Mesendoderm (in vitro differentiated cells): ENCODE measurements around the gene NFKBIZ.

Source experiments
- DNase-seq: peaks from one replicate; pipeline ENCODE4 v3.0.0; 2013
- H2AK5ac ChIP-seq: 2 replicates; pipeline ENCODE4 v1.6.1; 2013; ENCODE audit warnings: low read length, inconsistent platforms
- H2BK120ac ChIP-seq: 2 replicates; pipeline ENCODE4 v1.6.1; 2013; ENCODE audit warnings: low read depth, mild to moderate bottlenecking, low read length, moderate library complexity, mixed read lengths
- H2BK15ac ChIP-seq: replicated peaks from 2 replicates; pipeline ENCODE4 v1.6.1; 2013; ENCODE audit warnings: low read depth, mild to moderate bottlenecking, moderate library complexity
- H2BK5ac ChIP-seq: 2 replicates; pipeline ENCODE4 v1.6.1; 2013; ENCODE audit warnings: low read length, inconsistent platforms
- H3K18ac ChIP-seq: 2 replicates; pipeline ENCODE4 v1.6.1; 2013; ENCODE audit warnings: mild to moderate bottlenecking, low read length, mixed read lengths
- H3K23ac ChIP-seq: one replicate; pipeline ENCODE4 v1.6.1; 2013; ENCODE audit warnings: low read length
- H3K27ac ChIP-seq: 2 replicates; pipeline ENCODE4 v1.5.1; 2013; ENCODE audit warnings: low read depth, mild to moderate bottlenecking, inconsistent platforms, low read length, moderate library complexity
- H3K27me3 ChIP-seq: 2 replicates; pipeline ENCODE4 v1.6.1; 2013; ENCODE audit warnings: low read length, control low read depth, mild to moderate bottlenecking, inconsistent platforms; ENCODE audit not compliant: insufficient read depth, poor library complexity
- H3K36me3 ChIP-seq: 2 replicates; pipeline ENCODE4 v1.6.1; 2013; ENCODE audit warnings: low read length, inconsistent platforms; ENCODE audit not compliant: control insufficient read depth, insufficient read depth
- H3K4ac ChIP-seq: one replicate; pipeline ENCODE4 v1.6.1; 2013; ENCODE audit warnings: low read depth, mild to moderate bottlenecking, low read length, moderate library complexity
- H3K4me1 ChIP-seq: 2 replicates; pipeline ENCODE4 v1.6.1; 2013; ENCODE audit warnings: low read depth, low read length, inconsistent platforms; ENCODE audit not compliant: control insufficient read depth
- H3K4me2 ChIP-seq: 2 replicates; pipeline ENCODE4 v1.6.1; 2013; ENCODE audit warnings: low read length
- H3K4me3 ChIP-seq: 2 replicates; pipeline ENCODE4 v1.5.1; 2013; ENCODE audit warnings: mild to moderate bottlenecking, low read length
- H3K56ac ChIP-seq: one replicate; pipeline ENCODE4 v1.6.1; 2013; ENCODE audit warnings: low read length
- H3K79me1 ChIP-seq: 2 replicates; pipeline ENCODE4 v1.6.1; 2013; ENCODE audit warnings: low read length, inconsistent platforms
- H3K79me2 ChIP-seq: 2 replicates; pipeline ENCODE4 v1.6.1; 2013; ENCODE audit warnings: mild to moderate bottlenecking, low read length; ENCODE audit not compliant: control insufficient read depth, insufficient read depth
- H3K9ac ChIP-seq: 2 replicates; pipeline ENCODE4 v1.6.1; 2013; ENCODE audit warnings: low read length, inconsistent platforms
- H4K5ac ChIP-seq: one replicate; pipeline ENCODE4 v1.6.1; 2013; ENCODE audit warnings: low read length
- H4K8ac ChIP-seq: one replicate; pipeline ENCODE4 v1.6.1; 2013; ENCODE audit warnings: low read depth, mild to moderate bottlenecking, control low read depth, low read length, moderate library complexity
- WGBS: extraction: QIAGEN DNeasy Blood & Tissue Kit; methylation state at CpG from one replicate; pipeline ENCODE4 v1.1.7; 2013; ENCODE audit warnings: low lambda C conversion rate, missing lambda C conversion rate; ENCODE audit not compliant: insufficient coverage; ENCODE audit errors: extremely low coverage; 5-methylcytosine and 5-hydroxymethylcytosine counted together

The NFKBIZ gene

DNA sequence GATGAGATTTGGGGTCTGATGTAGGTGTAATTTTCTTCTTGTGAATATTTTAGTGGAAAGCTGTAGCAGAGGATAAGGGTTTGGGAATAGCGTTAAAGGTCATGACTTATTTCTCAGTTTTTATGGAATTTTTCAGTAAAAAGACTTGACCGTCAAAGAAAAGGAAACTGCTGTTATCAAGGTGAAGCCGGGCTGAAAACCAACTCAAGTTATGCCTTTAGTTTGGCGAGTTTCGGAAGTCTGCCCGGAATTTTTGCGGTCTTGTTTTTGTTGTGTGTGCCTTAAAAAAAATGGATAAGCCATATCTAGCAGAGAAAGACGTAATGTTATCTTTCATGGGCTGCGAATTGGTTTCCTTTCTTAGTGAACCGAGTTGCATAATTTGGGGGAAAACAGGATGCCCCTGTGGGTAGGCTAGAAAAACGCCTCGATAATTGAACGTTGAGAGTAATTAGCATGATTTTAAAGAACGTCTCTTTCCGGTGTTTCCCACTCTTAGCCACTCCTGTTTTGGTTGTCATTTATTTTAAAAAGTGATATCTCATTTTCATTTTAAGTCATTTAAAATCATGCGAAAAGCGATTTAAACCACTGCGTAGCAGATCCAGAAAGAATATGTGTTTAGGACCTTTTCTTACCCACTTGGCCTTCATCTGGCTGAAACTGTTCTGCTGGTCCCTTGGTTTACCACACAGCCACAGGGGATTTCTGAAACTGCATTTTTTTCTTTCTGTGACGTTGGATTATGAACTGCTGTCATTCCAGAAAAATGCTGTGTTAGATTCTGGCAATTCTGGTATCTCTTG, 1.1 kb downstream of the NFKBIZ start:
- Histone ChIP-seq H3K9ac (peak overlapping the region; percentile 88), H3K23ac (no peak overlapping the region), H2BK120ac (no peak overlapping the region), H2BK15ac (no peak overlapping the region), H2AK5ac (no peak overlapping the region), H3K18ac (peak overlapping the region; percentile 11), H2BK5ac (no peak overlapping the region), H3K4me3 (peak overlapping the region; percentile 83), H3K4ac (no peak overlapping the region), H3K4me1 (no peaks in the 10 kb centered on the region), H3K79me1 (peaks cover 5% of the 10 kb centered on the region), H4K8ac (no peak overlapping the region), H4K5ac (no peak overlapping the region), H3K4me2 (peak overlapping the region; percentile 74), H3K27me3 (no peaks in the 10 kb centered on the region), H3K56ac (peak overlapping the region; percentile 94), H3K79me2 (peaks cover 17% of the 10 kb centered on the region), H3K36me3 (peaks cover 10% of the 10 kb centered on the region), H3K27ac (peak overlapping the region; percentile 93)
- no CpG with 5 or more reads among the region's 19 CpGs for WGBS
- DNase-seq, result no peak

DNA sequence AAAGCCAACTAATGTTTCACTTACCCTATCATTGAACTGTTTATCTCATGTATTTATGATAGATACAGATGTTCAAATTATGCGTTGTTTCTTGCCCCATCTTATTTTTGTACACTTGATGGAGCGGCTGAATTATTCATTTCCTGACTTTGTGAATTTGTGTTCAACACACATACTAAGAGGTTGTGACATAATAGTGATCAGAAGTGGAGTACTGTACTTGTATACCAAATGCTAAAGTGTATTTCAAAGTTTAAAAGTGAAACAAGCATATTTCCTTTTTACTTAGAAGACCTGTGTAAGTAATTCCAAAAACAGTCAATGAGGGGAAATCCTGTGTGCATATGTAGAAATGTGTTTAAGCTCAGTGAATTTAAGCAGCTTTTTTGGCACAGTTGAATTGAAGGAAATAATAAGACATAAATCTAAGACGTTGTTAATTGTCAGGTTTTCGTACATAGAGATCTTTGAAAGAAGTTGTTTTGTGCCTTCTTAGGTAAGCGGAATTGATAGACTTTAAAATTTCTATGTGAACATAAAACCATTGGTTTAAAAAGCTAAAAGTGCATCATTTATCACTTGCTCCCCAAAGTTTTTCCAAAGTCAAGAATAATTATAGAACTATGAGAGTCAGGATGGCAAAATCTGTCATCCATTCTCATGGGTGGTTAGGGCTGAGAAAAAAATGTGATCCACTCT, 1.9 kb downstream of the NFKBIZ start:
- WGBS, result no CpG with 5 or more reads among the region's 5 CpGs
- H2BK15ac ChIP-seq, result no peak overlapping the region

DNA sequence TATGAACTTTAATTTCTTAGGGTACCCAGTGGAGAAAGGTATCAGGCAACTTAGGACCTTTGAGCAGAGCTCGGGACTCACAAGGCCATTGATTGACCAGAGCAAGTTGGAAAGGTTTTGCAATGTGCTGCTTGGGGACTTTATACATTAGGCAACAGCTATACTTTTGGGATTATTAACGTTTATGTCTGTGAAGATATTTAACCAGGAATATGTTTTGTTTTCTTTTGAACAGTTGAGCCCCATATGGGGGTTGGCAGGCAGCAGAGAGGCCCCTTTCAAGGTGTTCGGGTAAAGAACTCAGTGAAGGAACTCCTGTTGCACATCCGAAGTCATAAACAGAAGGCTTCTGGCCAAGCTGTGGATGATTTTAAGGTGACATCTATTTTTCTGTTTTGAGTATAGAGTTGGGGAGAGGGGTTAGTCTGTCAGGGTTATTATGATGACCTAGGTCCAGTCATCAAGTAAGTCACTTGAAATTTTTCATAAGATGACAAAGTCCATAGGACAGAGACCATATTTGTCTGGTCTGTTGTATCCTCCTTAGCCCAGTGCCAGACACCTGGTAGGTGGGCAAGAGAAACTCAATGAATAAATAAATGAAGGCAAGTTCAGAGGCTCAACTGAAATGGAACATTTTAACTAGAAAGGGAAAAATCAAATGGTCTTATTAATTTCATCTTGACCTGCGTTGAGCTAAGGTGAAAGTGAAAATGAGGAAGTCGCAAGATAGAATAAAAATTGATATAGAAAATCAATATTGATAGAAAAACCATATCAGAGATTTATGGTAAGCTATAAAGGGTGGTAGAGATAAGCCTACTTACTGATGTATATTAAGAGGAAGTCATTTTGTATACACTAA, 2.8 kb downstream of the NFKBIZ start:
- no peak overlapping the region for H4K5ac ChIP-seq
- no peak overlapping the region for H3K27ac ChIP-seq
- no peak overlapping the region for H2AK5ac ChIP-seq
- peaks cover 5% of the 10 kb centered on the region for H3K79me1 ChIP-seq
- no peaks in the 10 kb centered on the region for H3K27me3 ChIP-seq
- no peak overlapping the region for H3K23ac ChIP-seq
- H3K4me1 ChIP-seq, result no peaks in the 10 kb centered on the region
- no peak overlapping the region for H3K18ac ChIP-seq
- H3K56ac ChIP-seq, result no peak overlapping the region
- H3K36me3 ChIP-seq, result peaks cover 11% of the 10 kb centered on the region
- no peak overlapping the region for H2BK5ac ChIP-seq
- no peak for DNase-seq
- H3K4me3 ChIP-seq, result no peak overlapping the region
- H3K4ac ChIP-seq, result no peak overlapping the region
- no peak overlapping the region for H2BK120ac ChIP-seq
- no peak overlapping the region for H3K9ac ChIP-seq
- peaks cover 17% of the 10 kb centered on the region for H3K79me2 ChIP-seq
- no peak overlapping the region for H3K4me2 ChIP-seq
- H2BK15ac ChIP-seq, result no peak overlapping the region
- H4K8ac ChIP-seq, result no peak overlapping the region
- no CpG with 5 or more reads among the region's 6 CpGs for WGBS

More for the DNA sequence above, 1.9 kb downstream of the NFKBIZ start:
- Histone ChIP-seq H3K27me3 (no peaks in the 10 kb centered on the region), H3K23ac (no peak overlapping the region), H3K4me2 (peak overlapping the region; percentile 74), H3K4me1 (no peaks in the 10 kb centered on the region), H3K18ac (no peak overlapping the region), H2BK5ac (no peak overlapping the region), H4K5ac (no peak overlapping the region), H4K8ac (no peak overlapping the region), H2AK5ac (no peak overlapping the region), H3K79me1 (peaks cover 5% of the 10 kb centered on the region), H2BK120ac (no peak overlapping the region), H3K36me3 (peaks cover 11% of the 10 kb centered on the region), H3K4me3 (no peak overlapping the region), H3K56ac (no peak overlapping the region), H3K79me2 (peaks cover 17% of the 10 kb centered on the region), H3K4ac (no peak overlapping the region), H3K27ac (no peak overlapping the region), H3K9ac (peak overlapping the region; percentile 88)
- no peak for DNase-seq

DNA sequence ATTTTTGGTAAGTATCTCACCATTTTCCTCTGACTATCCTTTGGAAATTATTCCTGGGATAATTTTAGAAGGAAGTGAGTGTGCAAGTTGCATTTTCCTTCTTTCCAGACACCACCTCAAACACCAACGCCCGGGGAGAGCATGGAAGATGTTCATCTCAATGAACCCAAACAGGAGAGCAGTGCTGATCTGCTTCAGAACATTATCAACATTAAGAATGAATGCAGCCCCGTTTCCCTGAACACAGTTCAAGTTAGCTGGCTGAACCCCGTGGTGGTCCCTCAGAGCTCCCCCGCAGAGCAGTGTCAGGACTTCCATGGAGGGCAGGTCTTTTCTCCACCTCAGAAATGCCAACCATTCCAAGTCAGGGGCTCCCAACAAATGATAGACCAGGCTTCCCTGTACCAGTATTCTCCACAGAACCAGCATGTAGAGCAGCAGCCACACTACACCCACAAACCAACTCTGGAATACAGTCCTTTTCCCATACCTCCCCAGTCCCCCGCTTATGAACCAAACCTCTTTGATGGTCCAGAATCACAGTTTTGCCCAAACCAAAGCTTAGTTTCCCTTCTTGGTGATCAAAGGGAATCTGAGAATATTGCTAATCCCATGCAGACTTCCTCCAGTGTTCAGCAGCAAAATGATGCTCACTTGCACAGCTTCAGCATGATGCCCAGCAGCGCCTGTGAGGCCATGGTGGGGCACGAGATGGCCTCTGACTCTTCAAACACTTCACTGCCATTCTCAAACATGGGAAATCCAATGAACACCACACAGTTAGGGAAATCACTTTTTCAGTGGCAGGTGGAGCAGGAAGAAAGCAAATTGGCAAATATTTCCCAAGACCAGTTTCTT, 3.9 kb downstream of the NFKBIZ start:
- Histone ChIP-seq H2AK5ac (no peak overlapping the region), H3K4me2 (no peak overlapping the region), H3K56ac (no peak overlapping the region), H3K4me3 (no peak overlapping the region), H3K4ac (no peak overlapping the region), H3K23ac (no peak overlapping the region), H3K4me1 (no peaks in the 10 kb centered on the region), H3K18ac (no peak overlapping the region), H2BK5ac (no peak overlapping the region), H3K27ac (no peak overlapping the region), H3K27me3 (no peaks in the 10 kb centered on the region), H3K79me1 (peaks cover 5% of the 10 kb centered on the region), H3K79me2 (peaks cover 17% of the 10 kb centered on the region), H2BK15ac (no peak overlapping the region), H3K9ac (no peak overlapping the region), H3K36me3 (peaks cover 16% of the 10 kb centered on the region), H4K8ac (no peak overlapping the region), H4K5ac (no peak overlapping the region), H2BK120ac (no peak overlapping the region)
- DNase-seq, result no peak
- WGBS, result no CpG with 5 or more reads among the region's 8 CpGs

DNA sequence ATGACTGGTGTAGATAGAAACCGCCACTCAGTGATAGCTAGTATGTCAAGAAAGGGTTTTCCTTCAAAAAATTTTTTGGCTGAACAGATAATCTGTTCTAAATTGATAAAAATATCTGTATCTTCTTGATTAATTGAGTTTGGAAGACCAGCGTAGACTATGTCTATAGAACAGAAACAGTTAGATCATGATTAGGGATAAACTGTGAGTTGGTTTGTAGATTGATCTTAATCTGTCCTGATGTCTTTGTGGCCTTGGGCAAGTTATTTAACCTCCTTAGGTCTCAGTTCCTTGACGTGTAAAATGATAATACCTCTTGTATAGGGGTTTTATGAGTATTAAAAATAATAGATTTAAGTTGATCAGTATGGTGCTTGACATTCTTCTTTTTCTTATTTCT, 4.7 kb downstream of the NFKBIZ start:
- Histone ChIP-seq H3K4me1 (no peaks in the 10 kb centered on the region), H3K27ac (no peak overlapping the region), H3K36me3 (peaks cover 16% of the 10 kb centered on the region), H3K56ac (no peak overlapping the region), H2AK5ac (no peak overlapping the region), H4K8ac (no peak overlapping the region), H3K4me2 (no peak overlapping the region), H3K79me2 (peaks cover 17% of the 10 kb centered on the region), H3K79me1 (peaks cover 5% of the 10 kb centered on the region), H3K9ac (no peak overlapping the region), H3K27me3 (no peaks in the 10 kb centered on the region), H3K23ac (no peak overlapping the region), H2BK5ac (no peak overlapping the region), H3K4ac (no peak overlapping the region), H3K18ac (no peak overlapping the region), H3K4me3 (no peak overlapping the region), H2BK120ac (no peak overlapping the region), H2BK15ac (no peak overlapping the region), H4K5ac (no peak overlapping the region)
- no CpG with 5 or more reads among the region's 3 CpGs for WGBS
- DNase-seq, result no peak
